Measurements from ENCODE around the gene ANKRD40. TPM values are rescaled to one million over a fixed set of nuclear protein-coding genes. Genes with fewer than 3 reads are reported as not detected.

The ANKRD40 gene
- polyA plus RNA-seq, 1 donor from 2014 or later: 4.5 TPM

DNA sequence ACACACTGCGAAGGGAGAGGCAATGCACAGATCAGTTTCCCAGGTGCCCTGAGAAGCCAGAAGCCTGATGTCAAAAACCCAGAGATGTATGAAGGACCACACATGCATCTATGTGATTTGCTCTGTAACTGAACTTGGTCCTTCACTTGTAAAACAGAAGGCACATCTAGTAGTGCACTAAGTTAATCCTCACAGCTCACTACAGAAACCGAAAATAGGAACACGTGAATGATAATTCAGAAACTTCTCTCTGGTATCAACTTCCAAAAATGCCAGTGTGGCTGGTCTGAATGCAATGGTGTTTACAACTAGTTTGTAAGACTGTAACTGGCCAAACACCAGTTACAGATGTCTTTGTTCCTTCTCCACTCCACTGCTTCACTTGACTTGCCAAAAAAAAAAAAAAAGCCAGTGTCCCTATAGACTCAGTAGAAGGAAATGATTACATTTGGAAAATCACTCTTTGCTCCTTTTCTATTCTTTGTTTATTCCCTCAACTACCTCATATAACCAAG lies 11.3 kb downstream of the ANKRD40 start:
- Mint-ChIP-seq H3K9me3 (no peaks in the 10 kb centered on the region), H3K36me3 (peaks cover 5% of the 10 kb centered on the region), H3K27ac (peak overlapping the region in 1 of 3 donors; percentile 86), H3K4me3 (no peak overlapping the region), H3K27me3 (no peaks in the 10 kb centered on the region), H3K4me1 (peaks cover 5 to 11% (median 5%) of the 10 kb centered on the region in 3 donors)

DNA sequence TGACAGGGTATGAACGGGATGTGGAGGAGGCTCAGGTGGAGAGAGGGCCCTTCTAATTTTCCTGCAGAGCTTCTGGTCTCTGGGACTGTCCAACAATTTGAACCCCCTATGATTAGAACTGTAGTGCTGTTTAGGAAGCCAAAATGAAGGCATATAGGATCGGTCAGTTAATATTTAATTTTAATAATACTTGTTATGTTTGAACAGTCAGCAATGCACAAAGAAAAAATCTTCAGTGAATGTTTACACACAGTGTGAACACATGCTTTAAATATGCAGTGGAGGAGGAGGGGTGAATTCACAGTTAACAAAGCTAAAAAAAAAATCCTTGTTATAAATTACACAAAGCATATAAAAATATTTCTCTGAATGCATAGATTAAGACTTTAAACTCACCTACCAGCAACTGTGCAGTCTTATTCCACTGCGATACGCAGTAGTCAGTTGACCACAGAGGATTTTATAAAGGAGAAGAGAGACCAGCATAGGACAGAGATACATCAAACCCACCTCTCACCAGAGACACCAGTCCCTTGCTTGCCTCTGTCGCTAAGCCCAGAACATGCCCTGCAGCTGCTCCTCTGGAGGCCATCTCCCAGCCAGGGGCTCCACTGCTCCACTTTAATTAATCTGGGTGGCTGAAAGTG lies 14.6 kb downstream of the ANKRD40 start:
- Mint-ChIP-seq H3K36me3 (peaks cover 5% of the 10 kb centered on the region), H3K9me3 (no peaks in the 10 kb centered on the region), H3K27me3 (no peaks in the 10 kb centered on the region), H3K4me1 (peaks cover 0 to 5% (median 1%) of the 10 kb centered on the region in 3 donors), H3K4me3 (no peak overlapping the region), H3K27ac (no peak overlapping the region)

DNA sequence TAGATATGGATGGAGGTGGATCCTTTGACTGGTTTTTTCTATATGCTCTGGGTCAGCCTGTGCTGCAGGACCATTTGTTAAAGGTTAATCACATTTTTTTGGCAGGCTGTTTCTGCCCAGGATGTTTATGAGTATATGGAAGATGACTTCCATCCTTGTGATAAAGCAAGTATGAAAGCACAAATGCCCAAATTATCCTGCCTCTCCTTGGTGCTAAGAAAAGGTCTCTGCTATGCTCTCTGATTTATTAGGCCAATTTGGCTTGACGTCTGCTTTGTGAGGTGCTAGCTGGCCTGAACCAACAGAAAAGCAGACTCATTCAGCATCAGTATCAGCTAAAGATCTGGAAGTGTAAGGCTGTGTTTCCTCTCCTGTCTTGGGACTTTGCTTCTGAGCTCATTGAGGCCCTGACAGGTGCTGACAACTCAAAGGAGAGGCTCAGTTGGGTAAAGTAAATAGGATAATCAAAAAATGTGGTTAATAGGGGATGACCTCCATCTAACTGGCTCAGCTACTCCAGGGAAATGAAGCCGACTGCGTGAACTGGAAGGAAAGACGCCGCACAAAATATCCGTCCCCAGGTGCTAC lies 15.2 kb downstream of the ANKRD40 start:
- H3K9me3 Mint-ChIP-seq: no peaks in the 10 kb centered on the region
- peaks cover 0 to 5% (median 1%) of the 10 kb centered on the region in 3 donors for H3K4me1 Mint-ChIP-seq
- H3K27ac Mint-ChIP-seq: no peak overlapping the region
- no peaks in the 10 kb centered on the region for H3K27me3 Mint-ChIP-seq
- peaks cover 5% of the 10 kb centered on the region for H3K36me3 Mint-ChIP-seq
- no peak overlapping the region for H3K4me3 Mint-ChIP-seq

DNA sequence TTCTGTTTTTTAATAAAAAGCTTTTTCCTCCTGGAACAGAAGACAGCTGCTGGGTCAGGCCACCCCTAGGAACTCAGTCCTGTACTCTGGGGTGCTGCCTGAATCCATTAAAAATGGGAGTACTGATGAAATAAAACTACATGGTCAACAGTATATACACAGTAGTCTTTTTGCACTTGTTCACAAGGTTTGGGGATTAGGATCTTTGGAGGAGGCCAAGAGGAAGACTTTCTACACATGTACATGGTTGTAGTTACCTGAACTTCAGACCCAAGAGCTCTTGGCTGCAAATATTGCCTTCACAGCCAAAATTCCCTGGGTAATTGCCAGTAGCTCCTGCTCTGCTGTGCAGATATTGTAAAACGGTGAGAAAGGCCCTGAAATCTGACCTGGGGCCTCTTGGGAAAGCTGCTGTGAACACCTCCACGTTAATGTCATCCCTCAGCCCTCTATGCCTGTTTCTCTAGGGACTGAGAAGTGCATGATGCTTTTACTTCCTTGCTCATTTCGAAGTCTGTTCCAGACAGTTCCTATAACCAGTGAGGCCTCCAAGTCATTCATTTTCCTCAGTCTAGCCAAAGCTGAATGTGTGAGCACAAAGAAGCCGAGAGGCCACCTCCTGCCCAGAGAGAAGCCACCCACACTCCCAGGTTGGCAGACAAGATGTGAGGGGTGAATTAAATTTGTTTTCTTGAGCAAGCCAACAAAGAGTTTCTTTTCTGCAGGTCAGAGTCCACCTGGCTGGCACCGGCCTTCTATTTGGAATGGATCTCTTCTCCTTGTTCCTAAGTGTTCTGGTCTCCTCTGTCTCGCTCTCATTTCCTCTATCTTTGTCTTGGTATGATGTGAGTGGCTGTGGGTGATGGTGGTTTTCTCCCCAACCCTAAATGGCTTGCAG lies 15.9 kb downstream of the ANKRD40 start:
- Mint-ChIP-seq H3K4me1 (peaks cover 0 to 3% (median 0%) of the 10 kb centered on the region in 3 donors), H3K9me3 (no peaks in the 10 kb centered on the region), H3K4me3 (no peak overlapping the region), H3K36me3 (peaks cover 2% of the 10 kb centered on the region), H3K27me3 (no peaks in the 10 kb centered on the region), H3K27ac (peak overlapping the region in 1 of 3 donors; percentile 77)

DNA sequence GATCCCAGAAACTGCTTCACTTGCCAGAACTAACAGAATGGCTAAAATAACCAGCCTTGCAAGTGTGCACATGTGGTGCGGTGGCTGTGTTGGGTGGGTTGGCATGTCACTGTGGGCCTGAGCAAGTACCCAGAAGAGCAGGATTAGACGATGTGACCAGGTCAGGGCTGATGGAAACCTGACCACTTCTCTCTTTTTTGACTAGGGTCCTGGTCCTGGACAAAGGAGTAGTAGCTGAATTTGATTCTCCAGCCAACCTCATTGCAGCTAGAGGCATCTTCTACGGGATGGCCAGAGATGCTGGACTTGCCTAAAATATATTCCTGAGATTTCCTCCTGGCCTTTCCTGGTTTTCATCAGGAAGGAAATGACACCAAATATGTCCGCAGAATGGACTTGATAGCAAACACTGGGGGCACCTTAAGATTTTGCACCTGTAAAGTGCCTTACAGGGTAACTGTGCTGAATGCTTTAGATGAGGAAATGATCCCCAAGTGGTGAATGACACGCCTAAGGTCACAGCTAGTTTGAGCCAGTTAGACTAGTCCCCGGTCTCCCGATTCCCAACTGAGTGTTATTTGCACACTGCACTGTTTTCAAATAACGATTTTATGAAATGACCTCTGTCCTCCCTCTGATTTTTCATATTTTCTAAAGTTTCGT lies 16.7 kb downstream of the ANKRD40 start:
- Mint-ChIP-seq H3K9me3 (no peaks in the 10 kb centered on the region), H3K36me3 (peaks cover 2% of the 10 kb centered on the region), H3K4me3 (no peak overlapping the region), H3K27me3 (no peaks in the 10 kb centered on the region), H3K27ac (peak overlapping the region in 1 of 3 donors; percentile 77), H3K4me1 (peaks cover 0 to 1% (median 0%) of the 10 kb centered on the region in 3 donors)

GRCh38 chr17:50689956-50690886 lies 17.5 kb downstream of the ANKRD40 start:
- Mint-ChIP-seq H3K36me3 (peaks cover 2% of the 10 kb centered on the region), H3K27me3 (no peaks in the 10 kb centered on the region), H3K4me1 (peaks cover 0 to 1% (median 0%) of the 10 kb centered on the region in 3 donors), H3K9me3 (no peaks in the 10 kb centered on the region), H3K27ac (no peak overlapping the region), H3K4me3 (no peak overlapping the region)

GRCh38 chr17:50689251-50689650 lies 18.5 kb downstream of the ANKRD40 start:
- H3K4me1 Mint-ChIP-seq: peaks cover 0 to 1% (median 0%) of the 10 kb centered on the region in 3 donors
- H3K9me3 Mint-ChIP-seq: no peaks in the 10 kb centered on the region
- H3K36me3 Mint-ChIP-seq: peaks cover 2% of the 10 kb centered on the region
- H3K27me3 Mint-ChIP-seq: no peaks in the 10 kb centered on the region
- H3K27ac Mint-ChIP-seq: no peak overlapping the region
- H3K4me3 Mint-ChIP-seq: no peak overlapping the region

- Mint-ChIP-seq H3K27ac (peak overlapping the region in 1 of 3 donors; percentile 69), H3K4me1 (peaks cover 0 to 1% (median 0%) of the 10 kb centered on the region in 3 donors), H3K27me3 (no peaks in the 10 kb centered on the region)
Measured at GRCh38 chr17:50688245-50688644, 19.5 kb downstream of the ANKRD40 start.

DNA sequence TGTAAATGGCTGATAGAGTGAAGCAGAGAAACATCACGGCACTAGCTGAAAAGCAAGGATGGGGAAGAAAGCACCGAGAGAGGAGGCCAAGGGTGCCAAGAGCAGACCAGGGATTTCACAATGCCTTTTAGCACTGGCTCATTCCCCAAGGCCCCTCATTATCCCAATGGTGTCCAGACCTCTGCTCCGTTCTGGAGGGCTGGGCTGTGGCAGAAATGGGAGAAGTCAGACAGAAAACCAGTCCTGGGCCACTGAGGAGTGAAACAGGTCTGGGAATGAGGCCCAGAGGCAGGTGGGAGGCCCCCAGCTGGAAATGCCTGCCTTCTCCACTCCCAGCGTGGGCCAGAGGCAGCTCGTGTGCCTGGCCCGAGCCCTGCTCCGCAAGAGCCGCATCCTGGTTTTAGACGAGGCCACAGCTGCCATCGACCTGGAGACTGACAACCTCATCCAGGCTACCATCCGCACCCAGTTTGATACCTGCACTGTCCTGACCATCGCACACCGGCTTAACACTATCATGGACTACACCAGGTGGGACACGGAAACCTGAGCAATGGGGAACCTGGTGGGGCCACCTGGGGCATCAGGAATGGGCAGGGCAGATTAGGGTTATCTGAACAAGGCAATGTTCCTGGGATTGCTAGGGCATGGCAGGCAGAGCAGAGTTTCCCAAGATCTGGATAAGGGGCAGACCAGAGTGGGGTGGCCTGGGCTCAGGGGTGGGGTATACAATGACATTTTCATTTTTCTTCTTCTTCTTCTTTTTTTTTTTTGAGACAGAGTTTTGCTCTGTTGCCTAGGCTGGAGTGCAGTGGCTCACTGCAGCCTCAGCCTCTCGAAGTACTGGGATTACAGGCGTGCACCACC lies 20.3 kb downstream of the ANKRD40 start:
- Mint-ChIP-seq H3K4me3 (peak overlapping the region in 1 of 4 donors; percentile 25), H3K27ac (peak overlapping the region in 1 of 3 donors; percentile 16), H3K36me3 (peaks cover 2% of the 10 kb centered on the region), H3K4me1 (peaks cover 0 to 1% (median under 1%) of the 10 kb centered on the region in 3 donors), H3K27me3 (peaks cover under 1% of the 10 kb centered on the region), H3K9me3 (no peaks in the 10 kb centered on the region)

More at GRCh38 chr17:50688245-50688644, 19.5 kb downstream of the ANKRD40 start:
- Mint-ChIP-seq H3K4me3 (no peak overlapping the region), H3K9me3 (no peaks in the 10 kb centered on the region), H3K36me3 (peaks cover 2% of the 10 kb centered on the region)

DNA sequence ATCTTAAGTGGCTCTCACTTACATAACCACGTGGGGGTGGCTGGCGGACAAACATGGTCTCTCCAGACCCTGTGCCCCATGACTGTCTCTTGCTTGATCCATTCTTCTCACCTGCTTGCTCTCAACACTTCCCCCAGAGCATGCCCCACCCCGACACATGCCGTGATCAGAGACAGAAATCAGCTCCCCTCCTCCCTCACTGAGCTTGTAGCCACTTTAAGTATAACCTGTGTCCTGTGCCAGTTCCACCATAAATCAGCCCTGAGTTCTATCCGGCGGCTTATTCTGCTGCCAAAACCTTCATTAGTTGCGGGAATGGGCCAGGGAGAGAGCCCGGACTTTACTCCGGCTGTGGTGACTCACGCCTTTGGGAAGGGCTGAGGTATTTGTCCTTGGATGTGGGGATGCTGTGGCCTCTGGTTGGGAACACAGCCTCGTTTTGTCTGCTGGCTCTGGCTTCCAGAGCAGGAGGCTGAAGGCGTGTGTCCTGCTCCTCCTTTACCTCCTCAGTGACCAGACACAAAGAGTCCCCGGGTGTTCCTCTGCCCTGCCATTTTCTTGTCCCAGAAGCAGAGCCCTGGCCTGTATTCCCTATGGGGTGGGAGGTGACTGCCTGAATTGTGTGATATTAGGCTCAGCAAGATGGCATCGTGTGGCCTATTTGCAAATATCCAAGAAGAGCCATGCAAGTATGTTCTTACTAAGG lies 21.1 kb downstream of the ANKRD40 start:
- peaks cover 0 to 2% (median 0%) of the 10 kb centered on the region in 3 donors for H3K4me1 Mint-ChIP-seq
- no peak overlapping the region for H3K4me3 Mint-ChIP-seq
- H3K27ac Mint-ChIP-seq: no peak overlapping the region
- peaks cover 0 to 1% (median 0%) of the 10 kb centered on the region in 3 donors for H3K9me3 Mint-ChIP-seq
- peaks cover 3% of the 10 kb centered on the region for H3K27me3 Mint-ChIP-seq
- peaks cover 2% of the 10 kb centered on the region for H3K36me3 Mint-ChIP-seq

DNA sequence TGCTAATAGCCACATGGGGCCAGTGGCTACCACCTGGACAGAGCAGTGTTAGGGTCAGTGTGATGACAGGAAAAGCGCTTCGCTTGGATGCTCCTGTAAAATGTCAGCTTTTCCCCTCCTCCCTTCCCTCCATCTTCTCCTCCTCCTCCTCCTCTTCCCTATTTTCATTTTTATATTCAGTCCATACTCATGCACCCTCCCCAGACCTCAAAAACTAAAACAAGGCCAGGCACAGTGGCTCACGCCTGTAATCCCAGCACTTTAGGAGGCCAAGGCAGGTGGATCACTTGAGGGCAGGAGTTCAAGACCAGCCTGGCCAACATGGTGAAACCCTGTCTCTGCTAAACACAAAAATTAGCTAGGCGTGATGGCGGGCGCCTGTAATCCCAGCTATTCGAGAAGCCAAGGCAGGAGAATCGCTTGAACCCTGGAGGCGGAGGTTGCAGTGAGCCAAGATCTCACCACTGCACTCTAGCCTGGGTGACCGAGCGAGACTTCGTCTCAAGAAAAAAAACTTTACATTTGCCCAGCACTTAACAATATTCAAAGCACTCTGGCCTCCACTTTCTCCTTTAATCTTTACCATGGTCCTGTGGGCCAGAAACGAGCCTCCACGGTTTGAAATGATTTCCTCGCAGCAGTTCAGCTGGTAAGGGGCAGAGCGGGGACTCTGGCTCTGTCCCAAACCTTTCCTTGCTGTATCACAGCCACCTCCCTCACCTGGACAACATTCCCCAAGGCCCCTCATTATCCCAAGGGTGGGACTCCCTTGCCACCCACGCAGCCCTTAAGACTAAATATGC lies 21.8 kb downstream of the ANKRD40 start:
- H3K27ac Mint-ChIP-seq: no peak overlapping the region
- no peak overlapping the region for H3K4me3 Mint-ChIP-seq
- H3K27me3 Mint-ChIP-seq: peaks cover 8% of the 10 kb centered on the region
- peaks cover 2% of the 10 kb centered on the region for H3K36me3 Mint-ChIP-seq
- H3K4me1 Mint-ChIP-seq: peaks cover 0 to 5% (median 0%) of the 10 kb centered on the region in 3 donors
- peaks cover 0 to 1% (median 0%) of the 10 kb centered on the region in 3 donors for H3K9me3 Mint-ChIP-seq

- H3K4me1 Mint-ChIP-seq: peaks cover 0 to 5% (median 0%) of the 10 kb centered on the region in 3 donors
- peaks cover 0 to 1% (median 0%) of the 10 kb centered on the region in 3 donors for H3K9me3 Mint-ChIP-seq
- peaks cover 4% of the 10 kb centered on the region for H3K36me3 Mint-ChIP-seq
- H3K27ac Mint-ChIP-seq: no peak overlapping the region
- H3K4me3 Mint-ChIP-seq: no peak overlapping the region
- H3K27me3 Mint-ChIP-seq: peaks cover 12% of the 10 kb centered on the region
Measured at GRCh38 chr17:50685334-50685665, 22.4 kb downstream of the ANKRD40 start.

All from IgD-negative memory B cell (primary cell).